ENCODE results near the gene IFT52.

Gene IFT52, protein sequence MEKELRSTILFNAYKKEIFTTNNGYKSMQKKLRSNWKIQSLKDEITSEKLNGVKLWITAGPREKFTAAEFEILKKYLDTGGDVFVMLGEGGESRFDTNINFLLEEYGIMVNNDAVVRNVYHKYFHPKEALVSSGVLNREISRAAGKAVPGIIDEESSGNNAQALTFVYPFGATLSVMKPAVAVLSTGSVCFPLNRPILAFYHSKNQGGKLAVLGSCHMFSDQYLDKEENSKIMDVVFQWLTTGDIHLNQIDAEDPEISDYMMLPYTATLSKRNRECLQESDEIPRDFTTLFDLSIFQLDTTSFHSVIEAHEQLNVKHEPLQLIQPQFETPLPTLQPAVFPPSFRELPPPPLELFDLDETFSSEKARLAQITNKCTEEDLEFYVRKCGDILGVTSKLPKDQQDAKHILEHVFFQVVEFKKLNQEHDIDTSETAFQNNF

DNA sequence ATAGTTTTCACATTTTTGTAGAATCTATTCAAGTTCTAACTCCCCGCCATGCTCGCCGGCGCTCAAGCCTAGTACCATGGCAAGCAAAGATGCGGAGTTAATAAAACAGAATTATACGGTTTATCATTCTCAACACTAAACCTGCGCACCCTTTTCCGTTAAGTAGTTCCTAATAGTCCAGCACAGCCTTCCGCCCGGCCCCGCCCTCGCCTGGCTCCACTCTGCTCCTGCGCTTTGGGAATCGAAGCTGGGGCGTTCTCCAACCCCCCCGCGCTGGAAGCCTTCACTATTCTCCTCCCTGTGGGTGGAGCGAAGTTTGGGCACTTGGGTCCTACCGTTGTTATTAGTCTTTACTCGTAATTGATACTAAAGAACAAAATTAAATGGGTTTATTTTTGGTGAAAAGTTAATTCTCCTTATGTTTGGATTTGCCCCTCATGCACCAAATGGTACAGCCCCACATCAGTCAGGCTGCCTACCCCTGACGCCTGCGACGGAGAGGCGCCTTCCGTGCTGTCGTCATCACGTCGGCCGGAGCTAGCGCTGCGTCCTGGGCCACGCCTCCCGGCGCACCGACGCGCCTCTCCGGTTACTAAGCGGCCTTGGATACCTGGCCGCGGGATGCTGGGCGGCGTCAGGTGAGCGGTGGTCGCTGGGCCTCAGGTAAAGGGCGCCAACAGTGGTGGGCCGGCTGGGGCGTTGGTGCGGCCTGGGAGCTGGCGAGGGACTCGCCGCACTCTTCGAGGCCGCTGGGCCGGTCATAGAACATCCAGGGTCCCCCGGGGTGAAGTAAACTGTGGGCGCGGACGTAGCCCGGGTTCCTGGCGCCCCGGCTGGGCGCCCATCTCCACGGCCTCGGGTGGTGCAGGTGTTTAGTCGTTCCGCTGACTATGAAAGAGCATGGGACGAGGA, at the start of gene IFT52:
Gene IFT52, plus strand, starts transcription at position 546 of the 912 bp plus-strand sequence. CDS start 3,762 bp downstream, outside the sequence.
- DNase-seq (ENCODE audit: low read depth in 2 of 3, low spot score in 2 of 3): peak; percentile 57 to 67 (median 62)

DNA sequence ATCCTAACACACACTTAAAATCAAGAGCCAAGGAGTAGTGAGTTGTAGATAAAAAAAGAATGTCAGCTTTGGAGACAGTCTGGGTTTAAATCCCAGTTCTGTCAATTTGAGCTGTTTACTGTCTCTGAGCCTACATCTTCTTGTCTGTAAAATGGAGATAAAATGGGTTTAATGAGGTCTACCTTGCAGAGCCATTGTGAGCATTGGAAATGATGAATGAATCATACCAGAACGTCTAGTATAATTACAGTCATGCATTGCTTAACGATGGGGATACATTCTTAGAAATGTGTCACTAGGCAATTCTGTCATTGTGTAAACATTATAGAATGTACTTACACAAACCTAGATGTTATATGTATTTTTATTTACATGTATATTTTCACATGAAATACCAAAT, 49.5 kb upstream of the IFT52 start:
- no peak for DNase-seq (ENCODE audit: low read depth in 2 of 3, low spot score in 2 of 3)

DNA sequence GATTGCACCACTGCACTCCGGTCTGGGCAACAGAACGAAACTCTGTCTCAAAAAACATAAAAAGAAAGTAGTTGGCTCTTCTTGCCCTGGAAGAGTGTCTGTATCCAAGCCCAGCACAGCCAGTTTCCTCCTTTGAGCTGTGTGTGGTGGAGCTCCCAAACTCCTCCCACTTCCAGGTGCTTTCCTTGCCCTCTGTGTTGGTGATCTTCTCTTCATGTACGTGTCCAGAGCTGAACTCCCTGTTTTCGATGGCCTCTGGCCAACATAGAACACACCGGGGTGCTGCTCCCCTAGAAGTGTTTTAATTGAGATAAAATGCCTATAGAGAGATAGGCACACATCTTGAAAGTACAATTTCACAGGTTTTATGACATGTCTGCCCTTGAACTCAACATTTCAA, 48.6 kb upstream of the IFT52 start:
- no peak for DNase-seq (ENCODE audit: low read depth in 2 of 3, low spot score in 2 of 3)

DNA sequence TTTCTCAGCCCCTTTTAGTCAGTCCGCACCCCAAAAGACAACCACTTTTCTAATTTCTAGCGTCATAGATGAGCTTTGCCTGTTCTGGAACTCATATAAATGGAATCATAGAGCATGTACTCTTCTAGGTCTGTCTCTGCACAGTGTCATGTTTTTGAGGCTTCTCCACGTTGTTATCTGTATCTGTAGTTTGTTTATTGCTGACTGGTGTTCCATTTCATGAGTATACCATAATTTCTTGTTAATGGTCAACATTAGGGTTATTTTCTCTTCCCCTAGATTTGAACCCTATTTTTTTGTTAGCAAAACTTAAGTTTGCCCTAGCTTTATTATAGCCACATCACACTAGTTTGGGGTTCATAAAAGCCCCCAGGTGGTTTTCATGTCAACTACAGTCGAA, 48.1 kb upstream of the IFT52 start:
- no peak for DNase-seq (ENCODE audit: low read depth in 2 of 3, low spot score in 2 of 3)

DNA sequence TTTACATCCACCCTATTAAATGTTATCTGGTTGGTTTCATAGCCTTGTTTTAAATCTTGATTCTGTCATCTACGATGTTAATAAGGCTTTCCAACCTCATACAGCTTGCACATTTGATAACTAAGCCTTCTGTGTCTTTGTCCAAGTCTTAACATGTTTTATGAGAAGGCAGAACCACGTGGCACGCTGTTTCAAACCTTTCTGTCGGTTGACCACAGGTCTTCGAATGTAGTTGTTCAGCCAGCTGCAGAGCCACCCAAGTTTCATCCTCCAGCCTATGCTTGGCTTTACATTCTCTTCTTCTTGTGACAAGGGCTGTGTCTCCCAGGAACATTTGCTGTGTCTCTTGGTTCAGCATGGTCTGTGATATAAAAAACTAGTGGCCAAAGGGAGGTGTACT, 47.6 kb upstream of the IFT52 start:
- no peak for DNase-seq (ENCODE audit: low read depth in 2 of 3, low spot score in 2 of 3)

DNA sequence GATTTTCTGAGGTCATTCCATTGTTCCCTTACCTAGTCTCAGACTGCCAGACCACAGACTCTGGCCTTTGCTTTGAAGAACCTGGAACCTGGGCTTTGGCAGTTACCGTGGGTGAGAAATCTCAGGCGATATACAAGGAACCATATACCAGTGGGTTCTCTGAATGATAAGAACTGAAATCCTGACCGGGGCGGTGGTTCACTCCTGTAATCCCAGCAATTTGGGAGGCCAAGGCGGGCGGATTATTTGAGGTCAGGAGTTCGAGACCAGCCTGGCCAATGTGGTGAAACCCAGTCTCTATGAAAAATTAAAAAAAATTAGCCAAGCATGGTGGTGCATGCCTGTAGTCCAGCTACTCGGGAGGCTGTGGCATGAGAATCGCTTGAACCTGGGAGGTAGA, 46.2 kb upstream of the IFT52 start:
- no peak for DNase-seq (ENCODE audit: low read depth in 2 of 3, low spot score in 2 of 3)

DNA sequence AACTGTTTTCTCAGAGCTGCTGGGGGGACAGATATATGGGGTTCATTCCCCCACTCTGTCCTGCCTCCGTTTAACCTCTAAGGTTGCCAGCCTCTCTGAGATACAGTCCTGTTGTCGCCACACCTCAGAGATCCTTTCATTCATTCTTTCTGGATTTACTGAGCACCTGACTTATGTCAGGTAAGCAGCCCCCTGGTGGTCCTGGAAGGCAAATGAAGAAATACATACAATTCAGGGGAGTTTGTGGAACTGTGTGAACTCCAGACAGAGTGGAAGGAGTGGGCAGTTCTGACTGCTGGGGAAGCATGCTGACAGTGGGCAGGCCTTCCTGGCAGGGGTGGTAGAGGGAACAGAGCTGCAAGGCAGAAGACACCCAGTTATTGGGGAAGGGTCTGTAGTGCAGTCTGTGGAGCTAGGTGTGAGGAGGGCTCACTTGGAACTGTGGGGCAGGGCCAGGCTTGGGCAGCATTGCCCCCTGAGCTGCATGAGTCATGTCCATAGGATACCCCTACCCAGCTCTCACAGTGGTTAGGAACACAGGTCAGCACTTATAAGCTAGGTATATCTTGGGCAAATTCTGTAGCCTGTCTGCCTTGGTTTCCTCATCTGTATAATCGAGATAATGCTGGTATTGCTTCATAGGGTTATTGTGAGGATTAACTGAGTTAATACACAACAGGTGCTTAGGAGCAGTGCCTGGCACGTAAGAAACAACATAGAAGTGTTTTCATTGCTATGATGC, 44.7 kb upstream of the IFT52 start:
- no peak for DNase-seq (ENCODE audit: low read depth in 2 of 3, low spot score in 2 of 3)

DNA sequence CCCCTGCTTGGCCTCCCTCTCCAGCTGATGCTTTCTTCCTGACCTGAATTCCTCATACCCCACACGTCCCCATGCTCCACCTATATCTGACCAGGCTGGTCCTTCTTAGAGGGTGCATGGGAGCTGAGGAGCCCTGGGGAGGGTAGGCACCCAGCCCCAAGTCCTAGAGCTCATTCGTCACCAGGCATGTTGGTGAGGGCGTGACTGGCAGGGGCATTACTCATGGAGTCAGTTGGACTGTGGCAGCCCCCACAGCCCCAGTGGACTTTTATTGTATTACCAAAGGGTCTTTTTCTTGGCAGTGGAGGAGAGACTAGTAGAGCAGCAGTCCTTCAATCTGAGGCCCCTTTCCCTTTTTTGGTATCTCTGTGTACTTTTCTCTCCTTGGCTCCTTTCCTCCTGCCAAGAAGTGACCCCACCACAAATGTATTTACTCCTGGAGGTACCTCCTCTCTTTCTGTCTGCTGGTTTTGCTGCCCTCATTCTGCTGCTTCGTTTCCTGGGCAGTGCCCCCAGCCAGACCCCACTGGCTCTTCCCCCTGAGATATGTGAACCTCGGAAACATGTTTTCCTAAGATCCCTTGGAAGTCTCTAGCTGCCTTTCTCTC, 42.4 kb upstream of the IFT52 start:
- DNase-seq (ENCODE audit: low read depth in 2 of 3, low spot score in 2 of 3): no peak

DNA sequence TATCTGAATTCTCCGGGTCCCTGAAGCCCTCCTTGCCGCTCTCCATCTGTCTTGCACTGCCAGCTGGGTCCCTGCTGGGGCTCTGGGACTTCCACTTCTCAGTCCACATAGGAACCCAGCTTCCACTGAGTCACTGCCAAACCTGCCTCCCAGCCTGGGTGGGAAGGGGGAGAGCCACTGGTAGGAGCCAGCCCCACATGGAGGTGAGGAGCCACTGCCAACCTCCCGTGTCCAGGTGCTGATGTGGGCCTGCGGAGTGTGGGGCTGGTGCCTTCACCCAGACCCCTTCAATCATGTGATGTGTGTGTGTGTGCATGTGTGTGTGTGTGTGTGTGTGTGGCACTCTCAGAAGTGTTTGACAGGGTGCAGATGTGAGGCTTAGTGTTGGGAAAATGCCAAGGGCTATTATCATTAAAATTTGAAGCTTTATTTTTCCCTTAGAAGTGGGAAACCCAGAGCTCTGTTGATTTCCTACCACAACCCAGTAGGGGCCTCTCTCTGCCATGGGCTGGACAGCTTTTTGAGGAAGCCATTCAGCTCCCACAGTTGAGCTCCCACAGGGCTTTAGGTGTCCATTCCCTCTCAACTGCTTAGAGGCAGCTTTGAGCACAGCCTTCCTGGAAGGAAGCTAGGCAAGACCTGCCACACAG, 41.2 kb upstream of the IFT52 start:
- no peak for DNase-seq (ENCODE audit: low read depth in 2 of 3, low spot score in 2 of 3)

DNA sequence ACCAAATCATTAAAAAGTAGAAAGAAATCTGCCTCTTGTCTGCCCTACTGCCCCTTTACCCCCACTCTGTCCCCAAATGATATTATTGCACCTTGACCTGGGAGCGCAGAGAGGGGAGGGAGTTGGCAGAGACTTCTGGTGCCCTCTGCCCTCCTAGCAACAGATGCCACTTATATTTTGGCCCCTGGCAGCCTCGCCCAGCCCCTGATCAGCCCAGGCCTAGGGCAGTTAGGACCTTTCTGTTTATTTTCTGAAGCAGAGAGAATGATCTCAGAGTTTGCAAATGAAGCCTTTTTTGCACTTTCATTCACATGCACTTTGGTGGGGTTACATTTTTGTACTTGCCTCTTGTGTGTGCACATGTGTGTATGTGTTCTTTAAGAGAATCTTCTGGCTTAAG, 40.3 kb upstream of the IFT52 start:
- no peak for DNase-seq (ENCODE audit: low read depth in 2 of 3, low spot score in 2 of 3)

DNA sequence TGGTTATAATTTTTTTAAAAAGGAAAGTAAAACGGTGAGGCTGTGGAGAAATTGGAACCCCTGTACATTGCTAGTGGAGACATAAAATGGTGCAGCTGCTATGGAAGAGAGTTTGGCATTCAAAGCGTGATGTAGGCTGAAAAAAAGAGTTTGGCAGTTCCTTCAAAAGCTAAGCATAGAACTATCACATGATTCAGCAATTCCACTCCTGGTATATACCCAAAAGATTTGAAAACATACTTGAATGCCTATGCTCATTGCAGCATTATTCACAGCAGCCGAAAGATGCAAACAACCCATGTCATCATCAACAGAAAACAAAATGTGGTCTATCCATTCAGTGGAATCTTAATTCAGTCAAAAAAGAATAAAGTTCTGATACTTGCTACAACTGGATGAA, 36.4 kb upstream of the IFT52 start:
- DNase-seq (ENCODE audit: low read depth in 2 of 3, low spot score in 2 of 3): no peak

DNA sequence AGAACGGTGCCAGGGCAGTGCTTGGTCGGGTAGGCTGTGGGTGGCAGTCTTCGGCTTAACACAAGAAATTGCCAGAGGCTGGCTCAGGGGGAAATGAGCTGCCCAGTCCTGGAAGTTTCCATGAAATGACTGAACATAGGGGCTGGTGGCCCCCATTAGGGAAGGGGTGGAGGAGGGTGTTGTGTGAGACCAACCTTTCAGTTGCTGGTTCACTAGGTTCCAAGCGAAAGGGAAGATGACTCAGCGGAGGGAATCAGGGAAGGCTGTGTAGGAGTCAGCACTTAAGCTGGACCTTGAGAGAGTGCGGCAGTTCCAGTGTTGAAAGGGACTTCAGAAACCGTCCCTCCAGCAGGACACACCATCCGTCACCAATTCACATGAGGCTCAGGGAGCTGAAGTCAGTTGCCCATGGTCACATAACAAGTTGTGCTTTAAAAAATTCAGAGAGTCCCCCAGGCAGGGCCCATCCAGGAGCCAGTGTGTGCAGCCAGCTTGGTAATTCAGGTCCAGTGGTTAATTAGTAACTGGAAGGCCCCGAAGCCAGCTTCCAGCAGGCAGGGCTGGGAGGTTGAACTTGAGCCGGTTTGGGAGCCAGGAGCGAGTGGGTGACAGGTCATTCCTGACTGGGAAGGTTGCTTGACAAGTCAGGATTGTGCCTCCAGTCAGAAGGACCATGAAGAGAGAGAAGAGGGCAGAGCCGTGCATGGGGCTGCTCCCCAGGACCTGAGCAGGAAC, 32.2 kb upstream of the IFT52 start, which contains the start of gene SGK2:
Gene SGK2, plus strand, starts transcription at position 616 of the 735 bp plus-strand sequence. CDS start 7,469 bp downstream, outside the sequence.
- no peak for DNase-seq (ENCODE audit: low read depth in 2 of 3, low spot score in 2 of 3)

DNA sequence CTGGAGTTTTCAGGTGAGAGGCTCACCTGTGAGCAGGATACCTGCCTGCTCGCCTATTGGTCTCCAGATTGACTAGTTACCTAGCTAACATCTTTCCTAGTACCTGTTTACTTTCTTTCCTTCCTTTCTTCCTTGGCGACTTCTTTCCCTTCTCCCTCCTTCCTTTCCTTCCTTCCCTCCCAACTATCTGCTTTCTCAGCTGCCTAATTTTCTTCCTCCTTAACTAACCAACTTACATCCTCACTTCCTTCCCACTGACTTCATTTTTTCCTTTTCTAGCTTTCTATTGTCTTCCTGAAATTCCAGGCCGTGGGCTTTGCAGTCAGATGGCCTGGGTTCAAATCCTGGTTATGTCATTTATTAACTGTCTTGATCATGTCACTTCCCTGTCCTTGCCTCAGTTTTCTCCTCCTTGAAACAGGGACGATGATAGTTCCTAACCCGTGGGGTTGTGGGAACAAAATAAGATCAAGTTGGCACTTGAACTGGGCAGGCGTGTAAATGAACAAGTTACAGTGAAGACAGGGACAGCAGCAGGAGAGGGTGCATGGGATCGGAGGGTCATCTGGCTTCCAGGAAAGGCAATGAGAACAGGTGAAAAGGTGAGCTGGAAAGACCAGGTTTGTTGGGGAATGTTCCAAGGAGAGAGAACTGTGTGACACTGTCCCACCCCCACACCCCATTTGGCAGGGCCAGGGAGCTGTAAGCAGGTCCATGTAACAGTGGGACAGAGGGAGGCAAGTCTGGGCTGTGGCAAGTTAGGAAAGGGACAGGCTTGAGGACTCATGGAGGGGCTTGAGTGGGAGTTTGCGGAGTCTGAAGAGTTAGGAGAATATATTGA, 31.4 kb upstream of the IFT52 start:
- DNase-seq (ENCODE audit: low read depth in 2 of 3, low spot score in 2 of 3): no peak

DNA sequence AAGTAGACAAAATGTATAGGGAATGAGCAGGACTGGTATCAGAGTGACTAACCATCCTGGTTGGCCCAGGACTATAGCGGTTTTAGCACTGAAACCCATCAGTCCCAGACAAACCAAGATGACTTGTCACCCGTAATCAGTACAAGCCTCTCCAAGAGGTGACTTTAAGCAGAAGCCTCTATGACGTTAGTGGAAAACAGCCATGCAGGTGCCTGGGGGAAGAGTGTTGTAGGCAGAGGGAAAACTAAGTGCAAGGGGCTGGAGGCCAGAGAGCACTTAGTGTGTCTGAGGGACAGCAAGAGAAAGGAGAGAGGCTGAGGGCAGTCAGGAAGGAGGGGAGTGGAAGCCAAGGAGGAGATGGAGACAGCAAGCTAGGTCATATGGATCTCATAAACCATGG, 29.8 kb upstream of the IFT52 start:
- no peak for DNase-seq (ENCODE audit: low read depth in 2 of 3, low spot score in 2 of 3)

DNA sequence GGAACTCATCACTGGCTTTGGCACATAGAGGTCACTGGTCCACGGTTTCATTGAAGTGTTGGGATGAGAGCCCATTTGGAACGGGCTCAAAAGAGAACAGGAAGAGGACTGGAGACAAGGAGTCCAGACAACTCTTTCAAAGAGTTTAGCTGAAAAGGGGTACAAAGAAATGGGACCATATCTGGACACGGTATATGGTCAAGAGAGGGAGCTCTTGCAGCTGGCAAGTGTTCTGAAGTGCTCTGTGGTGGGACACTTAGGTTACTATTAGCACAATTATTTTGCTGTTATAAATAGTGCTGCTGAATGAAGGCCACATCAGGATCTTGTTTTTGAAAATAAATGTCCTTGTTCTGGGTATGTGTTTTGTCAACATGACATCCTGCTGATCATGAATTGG, 27.3 kb upstream of the IFT52 start:
- no peak for DNase-seq (ENCODE audit: low read depth in 2 of 3, low spot score in 2 of 3)

DNA sequence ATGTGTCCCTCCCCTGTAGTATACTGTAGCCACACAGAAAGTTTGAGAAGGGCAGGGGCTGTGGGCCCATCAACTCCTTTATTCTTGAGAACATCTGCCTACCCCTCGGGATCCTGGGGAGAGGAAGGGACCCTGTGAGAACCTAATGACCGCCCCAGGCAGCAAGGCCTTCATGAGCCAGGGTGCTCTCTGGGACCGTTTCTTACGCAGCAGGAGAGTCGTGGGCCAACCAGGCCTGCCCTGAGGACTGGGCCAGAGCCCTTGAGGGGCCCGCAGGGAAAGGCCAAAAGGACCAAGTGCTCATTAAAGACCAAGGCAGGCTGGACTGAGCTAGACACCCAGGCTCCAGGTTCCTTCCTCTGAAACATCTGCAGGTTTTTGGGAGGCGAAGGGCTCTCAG, 26.7 kb upstream of the IFT52 start:
- DNase-seq (ENCODE audit: low read depth in 2 of 3, low spot score in 2 of 3): no peak

DNA sequence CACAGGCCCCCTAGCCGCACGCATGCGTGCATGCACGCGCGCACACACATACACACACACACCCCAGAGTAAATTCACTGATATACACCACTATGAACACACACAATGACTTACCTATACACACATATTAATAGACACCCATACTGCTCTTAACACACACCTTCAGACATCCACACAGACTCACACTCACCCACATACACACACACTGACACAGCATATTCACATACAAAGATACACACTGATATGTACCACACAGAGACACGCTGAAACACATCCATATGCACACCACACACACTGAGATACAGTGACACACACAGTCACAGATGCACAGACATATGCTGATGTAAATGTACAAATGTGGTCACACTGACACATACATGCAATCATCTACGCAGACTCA, 26.3 kb upstream of the IFT52 start:
- no peak for DNase-seq (ENCODE audit: low read depth in 2 of 3, low spot score in 2 of 3)

DNA sequence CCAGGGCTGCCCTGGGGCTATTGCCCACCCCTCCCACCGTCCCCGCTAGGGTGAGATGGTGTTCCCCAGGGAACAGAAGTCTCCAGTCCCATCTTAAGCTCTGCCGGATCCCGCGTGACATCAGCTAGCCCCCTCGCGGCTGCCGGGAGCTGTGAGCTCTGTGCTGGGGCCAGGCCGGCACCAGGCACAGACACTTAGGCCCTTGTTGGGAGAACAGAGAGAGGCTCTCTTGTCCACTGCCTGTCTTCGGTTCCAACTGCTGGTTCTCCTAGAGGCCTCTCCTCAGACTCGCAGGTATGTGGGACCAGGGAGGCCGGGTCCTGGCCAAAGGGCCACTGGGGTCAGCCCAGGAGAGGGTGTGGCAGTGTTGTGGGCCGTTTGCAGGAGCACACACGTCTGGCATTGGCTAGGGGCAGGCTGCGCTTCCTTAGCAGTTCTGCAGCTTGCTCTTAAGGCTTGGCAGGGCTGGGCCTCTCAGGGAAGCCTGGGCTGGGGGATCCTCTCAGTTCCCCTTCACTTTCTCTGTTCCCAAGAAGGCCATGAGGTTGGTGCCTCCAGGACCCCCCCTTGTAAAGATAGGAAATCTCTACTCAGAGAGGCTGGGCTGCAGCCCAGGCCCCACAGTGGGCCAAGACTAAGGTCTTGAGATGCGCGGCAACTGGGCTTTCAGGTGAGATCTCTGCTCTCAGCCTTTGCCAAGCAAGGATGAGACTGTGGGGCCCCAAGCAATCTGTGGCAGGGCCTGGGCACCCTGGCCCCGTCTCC, 25.6 kb upstream of the IFT52 start:
- DNase-seq (ENCODE audit: low read depth in 2 of 3, low spot score in 2 of 3): no peak
